WTC11 (cell line): ENCODE data around the gene PVALEF. TPM values are rescaled to one million over a fixed set of nuclear protein-coding genes. Genes with fewer than 3 reads are reported as not detected.

ENCODE experiments used
- ATAC-seq: fragments of 200-7000 bp; cut with Tn5 transposase; 2 replicates; pipeline ENCODE4 v1.10.0; 2021; ENCODE audit warnings: mild to moderate bottlenecking, moderate library complexity
- CTCF ChIA-PET: fragments of 300-600 bp; sonication (Branson Sonifier 250); formaldehyde crosslinking; loops from one replicate; lab custom pipeline; 2021; ENCODE audit warnings: antibody characterized with exemption; lab: Charles Lee
- POLR2A ChIA-PET: fragments of 350-600 bp; sonication (Branson Sonifier 250); formaldehyde crosslinking; loops from one replicate; lab custom pipeline; 2021; ENCODE audit warnings: antibody characterized with exemption; lab: Charles Lee
- DNase-seq: peaks from one replicate; pipeline ENCODE4 v3.0.0; 2021; ENCODE audit warnings: low spot score
- H3K27ac Mint-ChIP-seq: 2 replicates; pipeline ENCODE4 v1.8.0; 2021; ENCODE audit warnings: mixed read lengths
- H3K27me3 Mint-ChIP-seq: 2 replicates; pipeline ENCODE4 v1.8.0; 2021; ENCODE audit warnings: low read depth, mild to moderate bottlenecking, moderate library complexity, mixed read lengths
- H3K36me3 Mint-ChIP-seq: 2 replicates; pipeline ENCODE4 v1.8.0; 2021; ENCODE audit warnings: mixed read lengths
- H3K4me1 Mint-ChIP-seq: 2 replicates; pipeline ENCODE4 v1.8.0; 2022; ENCODE audit warnings: mixed read lengths
- H3K4me3 Mint-ChIP-seq: 2 replicates; pipeline ENCODE4 v1.8.0; 2021; ENCODE audit warnings: mild to moderate bottlenecking, moderate library complexity, mixed read lengths
- H3K9me3 Mint-ChIP-seq: 2 replicates; pipeline ENCODE4 v1.8.0; 2021; ENCODE audit warnings: mixed read lengths
- ATF3 ChIP-seq: sonication (generic); formaldehyde crosslinking; conservative IDR thresholded peaks from 2 replicates; pipeline ENCODE4 v1.8.1; 2022; ENCODE audit warnings: mild to moderate bottlenecking, missing genetic modification reagents
- CBFB ChIP-seq: sonication (generic); formaldehyde crosslinking; IDR thresholded peaks from 2 replicates; pipeline ENCODE4 v1.8.1; 2022; ENCODE audit warnings: mild to moderate bottlenecking, low read depth, missing genetic modification reagents
- CDX4 ChIP-seq: fragments of 250-450 bp; sonication (Bioruptor Pico); IDR thresholded peaks from 2 replicates; pipeline ENCODE4 v1.9.0; 2021; ENCODE audit warnings: moderate library complexity, mild to moderate bottlenecking, inconsistent platforms, borderline replicate concordance
- E2F5 ChIP-seq: sonication (generic); formaldehyde crosslinking; IDR thresholded peaks from 2 replicates; pipeline ENCODE4 v1.8.1; 2022; ENCODE audit warnings: mild to moderate bottlenecking, moderate library complexity, missing genetic modification reagents
- FOXK1 ChIP-seq: sonication (generic); formaldehyde crosslinking; IDR thresholded peaks from 2 replicates; pipeline ENCODE4 v1.8.0; 2022; ENCODE audit warnings: mild to moderate bottlenecking, moderate library complexity, missing genetic modification reagents
- FOXP4 ChIP-seq: sonication (generic); formaldehyde crosslinking; IDR thresholded peaks from 2 replicates; pipeline ENCODE4 v1.8.0; 2022; ENCODE audit warnings: mild to moderate bottlenecking, missing genetic modification reagents
- GABPB1 ChIP-seq: sonication (generic); formaldehyde crosslinking; IDR thresholded peaks from 2 replicates; pipeline ENCODE4 v1.8.1; 2023; ENCODE audit warnings: mild to moderate bottlenecking, missing genetic modification reagents
- GTF2I ChIP-seq: fragments of 250-450 bp; sonication (Bioruptor Pico); conservative IDR thresholded peaks from 2 replicates; pipeline ENCODE4 v1.4.0; 2021; ENCODE audit warnings: mild to moderate bottlenecking
- JAZF1 ChIP-seq: fragments of 250-450 bp; sonication (Bioruptor Pico); IDR thresholded peaks from 2 replicates; pipeline ENCODE4 v1.9.0; 2021; ENCODE audit warnings: moderate library complexity, mild to moderate bottlenecking, inconsistent platforms
- MXD4 ChIP-seq: fragments of 250-450 bp; sonication (Bioruptor Pico); IDR thresholded peaks from 2 replicates; pipeline ENCODE4 v1.8.0; 2021; ENCODE audit warnings: mild to moderate bottlenecking, moderate library complexity, borderline replicate concordance
- MYBL2 ChIP-seq: sonication (generic); formaldehyde crosslinking; IDR thresholded peaks from 2 replicates; pipeline ENCODE4 v1.8.1; 2023; ENCODE audit warnings: mild to moderate bottlenecking, moderate library complexity, missing genetic modification reagents
- NFATC4 ChIP-seq: fragments of 250-450 bp; sonication (Bioruptor Pico); IDR thresholded peaks from 2 replicates; pipeline ENCODE4 v1.9.0; 2021; ENCODE audit warnings: mild to moderate bottlenecking
- NFE2L1 ChIP-seq: sonication (generic); formaldehyde crosslinking; IDR thresholded peaks from 2 replicates; pipeline ENCODE4 v1.8.1; 2023; ENCODE audit warnings: missing genetic modification reagents
- NR1H2 ChIP-seq: sonication (generic); formaldehyde crosslinking; IDR thresholded peaks from 2 replicates; pipeline ENCODE4 v1.9.0; 2021; ENCODE audit warnings: mild to moderate bottlenecking, moderate library complexity, missing genetic modification reagents
- TCF7 ChIP-seq: sonication (generic); formaldehyde crosslinking; IDR thresholded peaks from 2 replicates; pipeline ENCODE4 v1.8.0; 2022; ENCODE audit warnings: mild to moderate bottlenecking, low read depth, missing genetic modification reagents, moderate library complexity
- ZNF219 ChIP-seq: sonication (generic); formaldehyde crosslinking; IDR thresholded peaks from 2 replicates; pipeline ENCODE4 v1.8.0; 2023; ENCODE audit warnings: missing genetic modification reagents, mild to moderate bottlenecking, borderline replicate concordance
- ZNF232 ChIP-seq: sonication (generic); formaldehyde crosslinking; IDR thresholded peaks from 2 replicates; pipeline ENCODE4 v1.8.0; 2022; ENCODE audit warnings: mild to moderate bottlenecking, missing genetic modification reagents
- ZNF396 ChIP-seq: fragments of 250-450 bp; sonication (Bioruptor Pico); IDR thresholded peaks from 2 replicates; pipeline ENCODE4 v1.8.0; 2021; ENCODE audit warnings: mild to moderate bottlenecking, moderate library complexity, borderline replicate concordance
- ZNF512 ChIP-seq: sonication (generic); formaldehyde crosslinking; IDR thresholded peaks from 2 replicates; pipeline ENCODE4 v1.8.1; 2022; ENCODE audit warnings: missing genetic modification reagents, borderline replicate concordance
- ZNF671 ChIP-seq: fragments of 250-450 bp; sonication (Bioruptor Pico); IDR thresholded peaks from 2 replicates; pipeline ENCODE4 v1.8.0; 2021; ENCODE audit warnings: mild to moderate bottlenecking
- total RNA-seq: library from RNA; stranded (reverse); gene quantifications from 3 replicates; pipeline ENCODE4 v1.2.3, GENCODE V29; 2021
- TF ChIP-seq, protein P1 (sequence below): fragments of 250-450 bp; sonication (Bioruptor Pico); IDR thresholded peaks from 2 replicates; pipeline ENCODE4 v1.8.0; 2021; ENCODE audit warnings: mild to moderate bottlenecking
- TF ChIP-seq, protein P2 (sequence below): sonication (generic); formaldehyde crosslinking; IDR thresholded peaks from 2 replicates; pipeline ENCODE4 v1.8.0; 2023; ENCODE audit warnings: missing genetic modification reagents, mild to moderate bottlenecking, borderline replicate concordance
- TF ChIP-seq, protein P3 (sequence below): sonication (generic); formaldehyde crosslinking; conservative IDR thresholded peaks from 2 replicates; pipeline ENCODE4 v1.8.1; 2023; ENCODE audit warnings: mild to moderate bottlenecking, low read depth, missing genetic modification reagents, moderate library complexity

The PVALEF gene
- total RNA-seq, 1 experiment from 2014 or later = not detected

GRCh38 chr17:81183316-81183715 lies 18.0 kb downstream of the PVALEF start:
- no peak overlapping the region for H3K4me3 Mint-ChIP-seq
- no peak for TF ChIP-seq JAZF1 (CRISPR knock-in tag)
- no peak for TF ChIP-seq GABPB1
- TF ChIP-seq CBFB (CRISPR knock-in tag) = no peak
- TF ChIP-seq ZNF232 (CRISPR knock-in tag) = no peak
- TF ChIP-seq FOXP4 = no peak
- TF ChIP-seq, protein P1, sequence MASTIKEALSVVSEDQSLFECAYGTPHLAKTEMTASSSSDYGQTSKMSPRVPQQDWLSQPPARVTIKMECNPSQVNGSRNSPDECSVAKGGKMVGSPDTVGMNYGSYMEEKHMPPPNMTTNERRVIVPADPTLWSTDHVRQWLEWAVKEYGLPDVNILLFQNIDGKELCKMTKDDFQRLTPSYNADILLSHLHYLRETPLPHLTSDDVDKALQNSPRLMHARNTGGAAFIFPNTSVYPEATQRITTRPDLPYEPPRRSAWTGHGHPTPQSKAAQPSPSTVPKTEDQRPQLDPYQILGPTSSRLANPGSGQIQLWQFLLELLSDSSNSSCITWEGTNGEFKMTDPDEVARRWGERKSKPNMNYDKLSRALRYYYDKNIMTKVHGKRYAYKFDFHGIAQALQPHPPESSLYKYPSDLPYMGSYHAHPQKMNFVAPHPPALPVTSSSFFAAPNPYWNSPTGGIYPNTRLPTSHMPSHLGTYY (CRISPR knock-in tag) = no peak
- TF ChIP-seq ZNF671 (CRISPR knock-in tag) = no peak
- TF ChIP-seq ZNF396 (CRISPR knock-in tag) = no peak
- no peak for TF ChIP-seq NFE2L1 (CRISPR knock-in tag)
- no peak for TF ChIP-seq ZNF512 (CRISPR knock-in tag)
- no peak for TF ChIP-seq FOXK1 (CRISPR knock-in tag)
- TF ChIP-seq ATF3 = no peak
- TF ChIP-seq TCF7 (CRISPR knock-in tag) = no peak
- TF ChIP-seq, protein P2, sequence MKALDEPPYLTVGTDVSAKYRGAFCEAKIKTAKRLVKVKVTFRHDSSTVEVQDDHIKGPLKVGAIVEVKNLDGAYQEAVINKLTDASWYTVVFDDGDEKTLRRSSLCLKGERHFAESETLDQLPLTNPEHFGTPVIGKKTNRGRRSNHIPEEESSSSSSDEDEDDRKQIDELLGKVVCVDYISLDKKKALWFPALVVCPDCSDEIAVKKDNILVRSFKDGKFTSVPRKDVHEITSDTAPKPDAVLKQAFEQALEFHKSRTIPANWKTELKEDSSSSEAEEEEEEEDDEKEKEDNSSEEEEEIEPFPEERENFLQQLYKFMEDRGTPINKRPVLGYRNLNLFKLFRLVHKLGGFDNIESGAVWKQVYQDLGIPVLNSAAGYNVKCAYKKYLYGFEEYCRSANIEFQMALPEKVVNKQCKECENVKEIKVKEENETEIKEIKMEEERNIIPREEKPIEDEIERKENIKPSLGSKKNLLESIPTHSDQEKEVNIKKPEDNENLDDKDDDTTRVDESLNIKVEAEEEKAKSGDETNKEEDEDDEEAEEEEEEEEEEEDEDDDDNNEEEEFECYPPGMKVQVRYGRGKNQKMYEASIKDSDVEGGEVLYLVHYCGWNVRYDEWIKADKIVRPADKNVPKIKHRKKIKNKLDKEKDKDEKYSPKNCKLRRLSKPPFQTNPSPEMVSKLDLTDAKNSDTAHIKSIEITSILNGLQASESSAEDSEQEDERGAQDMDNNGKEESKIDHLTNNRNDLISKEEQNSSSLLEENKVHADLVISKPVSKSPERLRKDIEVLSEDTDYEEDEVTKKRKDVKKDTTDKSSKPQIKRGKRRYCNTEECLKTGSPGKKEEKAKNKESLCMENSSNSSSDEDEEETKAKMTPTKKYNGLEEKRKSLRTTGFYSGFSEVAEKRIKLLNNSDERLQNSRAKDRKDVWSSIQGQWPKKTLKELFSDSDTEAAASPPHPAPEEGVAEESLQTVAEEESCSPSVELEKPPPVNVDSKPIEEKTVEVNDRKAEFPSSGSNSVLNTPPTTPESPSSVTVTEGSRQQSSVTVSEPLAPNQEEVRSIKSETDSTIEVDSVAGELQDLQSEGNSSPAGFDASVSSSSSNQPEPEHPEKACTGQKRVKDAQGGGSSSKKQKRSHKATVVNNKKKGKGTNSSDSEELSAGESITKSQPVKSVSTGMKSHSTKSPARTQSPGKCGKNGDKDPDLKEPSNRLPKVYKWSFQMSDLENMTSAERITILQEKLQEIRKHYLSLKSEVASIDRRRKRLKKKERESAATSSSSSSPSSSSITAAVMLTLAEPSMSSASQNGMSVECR (CRISPR knock-in tag) = no peak
- TF ChIP-seq MYBL2 (CRISPR knock-in tag) = no peak
- no peak for TF ChIP-seq ZNF219
- no peak for TF ChIP-seq NFATC4 (CRISPR knock-in tag)
- DNase-seq = no peak
- ChIA-PET POLR2A (no interaction called here), CTCF (no interaction called here)
- H3K9me3 Mint-ChIP-seq = no peaks in the 10 kb centered on the region
- H3K36me3 Mint-ChIP-seq = no peaks in the 10 kb centered on the region
- no peaks in the 10 kb centered on the region for H3K4me1 Mint-ChIP-seq
- ATAC-seq = no peak
- H3K27ac Mint-ChIP-seq = no peak overlapping the region
- H3K27me3 Mint-ChIP-seq = no peaks in the 10 kb centered on the region

- ChIA-PET CTCF (interaction anchor here (1.1 kb wide), 1 partner anchor 160 kb away, joined by 3 read pairs; no protein-coding TSS in a partner anchor), POLR2A (no interaction called here)
- Mint-ChIP-seq H3K36me3 (no peaks in the 10 kb centered on the region), H3K9me3 (no peaks in the 10 kb centered on the region), H3K27me3 (no peaks in the 10 kb centered on the region), H3K4me3 (no peak overlapping the region), H3K27ac (no peak overlapping the region), H3K4me1 (no peaks in the 10 kb centered on the region)
- DNase-seq (no peak), ATAC-seq (no peak)
- TF ChIP-seq E2F5 (CRISPR knock-in tag) (no peak), CDX4 (no peak), GTF2I (CRISPR knock-in tag) (no peak), NR1H2 (CRISPR knock-in tag) (no peak), MXD4 (no peak)
- TF ChIP-seq, protein P3, sequence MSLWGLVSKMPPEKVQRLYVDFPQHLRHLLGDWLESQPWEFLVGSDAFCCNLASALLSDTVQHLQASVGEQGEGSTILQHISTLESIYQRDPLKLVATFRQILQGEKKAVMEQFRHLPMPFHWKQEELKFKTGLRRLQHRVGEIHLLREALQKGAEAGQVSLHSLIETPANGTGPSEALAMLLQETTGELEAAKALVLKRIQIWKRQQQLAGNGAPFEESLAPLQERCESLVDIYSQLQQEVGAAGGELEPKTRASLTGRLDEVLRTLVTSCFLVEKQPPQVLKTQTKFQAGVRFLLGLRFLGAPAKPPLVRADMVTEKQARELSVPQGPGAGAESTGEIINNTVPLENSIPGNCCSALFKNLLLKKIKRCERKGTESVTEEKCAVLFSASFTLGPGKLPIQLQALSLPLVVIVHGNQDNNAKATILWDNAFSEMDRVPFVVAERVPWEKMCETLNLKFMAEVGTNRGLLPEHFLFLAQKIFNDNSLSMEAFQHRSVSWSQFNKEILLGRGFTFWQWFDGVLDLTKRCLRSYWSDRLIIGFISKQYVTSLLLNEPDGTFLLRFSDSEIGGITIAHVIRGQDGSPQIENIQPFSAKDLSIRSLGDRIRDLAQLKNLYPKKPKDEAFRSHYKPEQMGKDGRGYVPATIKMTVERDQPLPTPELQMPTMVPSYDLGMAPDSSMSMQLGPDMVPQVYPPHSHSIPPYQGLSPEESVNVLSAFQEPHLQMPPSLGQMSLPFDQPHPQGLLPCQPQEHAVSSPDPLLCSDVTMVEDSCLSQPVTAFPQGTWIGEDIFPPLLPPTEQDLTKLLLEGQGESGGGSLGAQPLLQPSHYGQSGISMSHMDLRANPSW = no peak
Observed at GRCh38 chr17:81183807-81184206, 18.5 kb downstream of the PVALEF start.
